ENCODE results near the gene JAK2.

DNA sequence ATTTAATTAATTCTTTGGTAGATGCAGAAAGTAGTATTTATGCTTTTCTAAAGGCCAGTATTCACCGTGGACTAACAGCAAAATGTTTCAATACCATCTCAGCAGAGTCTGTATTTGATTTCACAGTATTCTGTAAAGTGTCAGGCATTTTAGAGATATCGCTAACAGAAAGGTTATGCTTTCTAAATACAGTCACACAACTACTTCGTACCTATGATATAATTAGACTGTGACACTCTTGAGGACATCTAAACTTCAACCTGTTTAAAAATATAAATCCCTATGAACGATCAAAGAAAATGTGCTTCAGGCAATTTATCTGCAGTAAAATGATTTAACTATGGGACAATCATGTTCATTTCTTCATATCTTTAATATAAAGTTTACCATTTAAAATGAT is 41.7 kb upstream of the JAK2 start:
- no peak for TF ChIP-seq POLR2A (IDR thresholded peaks at IDR 0.05)
- TF ChIP-seq, protein P1, sequence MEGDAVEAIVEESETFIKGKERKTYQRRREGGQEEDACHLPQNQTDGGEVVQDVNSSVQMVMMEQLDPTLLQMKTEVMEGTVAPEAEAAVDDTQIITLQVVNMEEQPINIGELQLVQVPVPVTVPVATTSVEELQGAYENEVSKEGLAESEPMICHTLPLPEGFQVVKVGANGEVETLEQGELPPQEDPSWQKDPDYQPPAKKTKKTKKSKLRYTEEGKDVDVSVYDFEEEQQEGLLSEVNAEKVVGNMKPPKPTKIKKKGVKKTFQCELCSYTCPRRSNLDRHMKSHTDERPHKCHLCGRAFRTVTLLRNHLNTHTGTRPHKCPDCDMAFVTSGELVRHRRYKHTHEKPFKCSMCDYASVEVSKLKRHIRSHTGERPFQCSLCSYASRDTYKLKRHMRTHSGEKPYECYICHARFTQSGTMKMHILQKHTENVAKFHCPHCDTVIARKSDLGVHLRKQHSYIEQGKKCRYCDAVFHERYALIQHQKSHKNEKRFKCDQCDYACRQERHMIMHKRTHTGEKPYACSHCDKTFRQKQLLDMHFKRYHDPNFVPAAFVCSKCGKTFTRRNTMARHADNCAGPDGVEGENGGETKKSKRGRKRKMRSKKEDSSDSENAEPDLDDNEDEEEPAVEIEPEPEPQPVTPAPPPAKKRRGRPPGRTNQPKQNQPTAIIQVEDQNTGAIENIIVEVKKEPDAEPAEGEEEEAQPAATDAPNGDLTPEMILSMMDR (IDR thresholded peaks at IDR 0.05), result no peak
